HG02798 (cell line): ENCODE results near the gene CAPN15.
"Not testable (repeated sequence)": the region's sequence is repeated elsewhere in the genome, so short reads cannot be mapped to it uniquely, and the experiment has no call there.

Source experiments
- ATAC-seq: cut with Tn5 transposase; IDR thresholded peaks from one replicate; pipeline ENCODE4 v1.9.1; 2021; ENCODE audit warnings: mild to moderate bottlenecking; ENCODE audit not compliant: unreplicated experiment, poor library complexity

The CAPN15 gene

GRCh38 chr16:527015-527903 is at the start of gene CAPN15:
TSS of gene CAPN15 (plus strand) at chr16:527712. CDS start at chr16:546839, 19,127 bp downstream.
- peak; percentile 76 for ATAC-seq

- ATAC-seq, result not testable (repeated sequence)
Measured at GRCh38 chr16:478287-478686, 49.2 kb upstream of the CAPN15 start.

- no peak for ATAC-seq
Measured at GRCh38 chr16:482468-483185, 44.9 kb upstream of the CAPN15 start.

- no peak for ATAC-seq
Measured at GRCh38 chr16:483341-484075, 44.0 kb upstream of the CAPN15 start.

- ATAC-seq, result no peak
Measured at GRCh38 chr16:489606-490005, 37.9 kb upstream of the CAPN15 start.

GRCh38 chr16:490768-491167 is 36.7 kb upstream of the CAPN15 start:
- ATAC-seq, result no peak

GRCh38 chr16:491220-491919 is 36.1 kb upstream of the CAPN15 start:
- ATAC-seq, result no peak

- ATAC-seq, result no peak
Measured at GRCh38 chr16:492211-492875, 35.2 kb upstream of the CAPN15 start.

GRCh38 chr16:494676-495075 is 32.8 kb upstream of the CAPN15 start:
- not testable (repeated sequence) for ATAC-seq

GRCh38 chr16:495127-495748 is 32.3 kb upstream of the CAPN15 start:
- no peak for ATAC-seq

- ATAC-seq, result no peak
Measured at GRCh38 chr16:496097-496886, 31.2 kb upstream of the CAPN15 start.

- no peak for ATAC-seq
Measured at GRCh38 chr16:497258-497657, 30.3 kb upstream of the CAPN15 start.

GRCh38 chr16:499924-500323 is 27.6 kb upstream of the CAPN15 start:
- ATAC-seq, result no peak

- no peak for ATAC-seq
Measured at GRCh38 chr16:500709-501108, 26.8 kb upstream of the CAPN15 start.

GRCh38 chr16:502179-502943 is 25.2 kb upstream of the CAPN15 start:
- ATAC-seq, result no peak

GRCh38 chr16:503150-504071 is 24.1 kb upstream of the CAPN15 start:
- no peak for ATAC-seq
